Epithelial cell of umbilical artery (primary cell): Measurements from ENCODE around the gene ARHGAP28. TPM values are rescaled to one million over a fixed set of nuclear protein-coding genes. Genes with fewer than 3 reads are reported as not detected.

ENCODE experiments used
- total RNA-seq: library from RNA; depleted of rRNA; stranded (reverse); fragments of >200 nt; gene quantifications from 2 replicates; pipeline ENCODE4 v1.2.3, GENCODE V29; 2014

Gene ARHGAP28, protein sequence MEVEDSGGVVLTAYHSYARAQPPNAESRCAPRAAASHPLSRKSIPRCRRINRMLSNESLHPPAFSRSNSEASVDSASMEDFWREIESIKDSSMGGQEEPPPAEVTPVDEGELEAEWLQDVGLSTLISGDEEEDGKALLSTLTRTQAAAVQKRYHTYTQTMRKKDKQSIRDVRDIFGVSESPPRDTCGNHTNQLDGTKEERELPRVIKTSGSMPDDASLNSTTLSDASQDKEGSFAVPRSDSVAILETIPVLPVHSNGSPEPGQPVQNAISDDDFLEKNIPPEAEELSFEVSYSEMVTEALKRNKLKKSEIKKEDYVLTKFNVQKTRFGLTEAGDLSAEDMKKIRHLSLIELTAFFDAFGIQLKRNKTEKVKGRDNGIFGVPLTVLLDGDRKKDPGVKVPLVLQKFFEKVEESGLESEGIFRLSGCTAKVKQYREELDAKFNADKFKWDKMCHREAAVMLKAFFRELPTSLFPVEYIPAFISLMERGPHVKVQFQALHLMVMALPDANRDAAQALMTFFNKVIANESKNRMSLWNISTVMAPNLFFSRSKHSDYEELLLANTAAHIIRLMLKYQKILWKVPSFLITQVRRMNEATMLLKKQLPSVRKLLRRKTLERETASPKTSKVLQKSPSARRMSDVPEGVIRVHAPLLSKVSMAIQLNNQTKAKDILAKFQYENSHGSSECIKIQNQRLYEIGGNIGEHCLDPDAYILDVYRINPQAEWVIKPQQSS
- total RNA-seq: 27.2 and 29.9 TPM in 2 replicates

DNA sequence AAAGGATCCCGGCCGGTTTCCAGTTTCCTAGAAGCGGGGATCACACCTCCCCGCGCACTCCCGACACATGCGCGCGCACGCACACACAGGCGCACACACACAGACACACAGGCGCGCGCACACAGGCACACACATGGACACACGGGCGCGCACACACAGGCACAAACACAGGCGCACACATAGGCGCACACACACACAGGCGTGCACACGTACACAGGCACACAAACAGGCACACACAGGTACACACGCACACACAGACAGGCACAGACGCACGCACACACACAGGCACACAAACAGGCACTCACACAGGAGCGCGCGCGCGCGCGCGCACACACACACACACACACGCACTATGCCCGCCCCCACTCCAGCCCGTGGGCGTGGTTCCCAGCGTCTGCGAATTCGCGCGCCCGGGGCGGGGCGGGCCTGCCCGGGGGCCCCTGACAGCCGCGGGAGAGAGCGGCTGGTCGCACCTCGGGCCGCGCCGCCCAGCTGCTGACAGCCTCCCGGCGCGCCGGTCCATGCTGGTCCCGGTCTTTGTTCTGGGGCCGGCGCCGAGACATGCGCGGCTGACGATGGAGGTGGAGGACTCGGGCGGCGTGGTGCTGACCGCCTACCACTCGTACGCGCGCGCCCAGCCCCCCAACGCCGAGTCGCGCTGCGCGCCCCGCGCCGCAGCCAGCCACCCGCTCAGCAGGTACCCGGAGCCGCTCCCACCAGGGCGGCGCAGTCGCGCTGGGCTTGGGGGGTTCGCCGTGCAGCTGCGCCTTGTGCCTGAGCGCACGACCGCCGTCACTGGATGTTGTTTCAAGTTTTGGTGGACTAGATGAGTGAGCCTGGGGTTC is at the start of gene ARHGAP28:
ARHGAP28 (plus strand) TSS at position 470 of the 845 bp plus-strand sequence; CDS start at position 576, 106 bp downstream.

